Loucy (cell line): Measurements from ENCODE around the gene PHF8.

Experiments
- H2AFZ ChIP-seq: fragments of 200-600 bp; sonication (generic); 2 replicates; pipeline ENCODE4 v1.6.0; 2016; ENCODE audit warnings: antibody characterized with exemption, mild to moderate bottlenecking, low read length, moderate library complexity
- H3F3A ChIP-seq: fragments of 200-600 bp; 2 replicates; pipeline ENCODE4 v1.6.0; 2016; ENCODE audit warnings: antibody characterized with exemption, low read depth, mild to moderate bottlenecking
- H3K27me3 ChIP-seq: fragments of 200-600 bp; sonication (generic); 2 replicates; pipeline ENCODE4 v1.6.1; 2014; ENCODE audit warnings: low read length, mild to moderate bottlenecking; ENCODE audit not compliant: insufficient read depth, poor library complexity, severe bottlenecking
- H3K36me3 ChIP-seq: fragments of 200-600 bp; sonication (generic); 2 replicates; pipeline ENCODE4 v1.6.1; 2016; ENCODE audit warnings: low read length; ENCODE audit not compliant: insufficient read depth
- H3K4me1 ChIP-seq: fragments of 200-600 bp; sonication (generic); 2 replicates; pipeline ENCODE4 v1.5.1; 2014; ENCODE audit warnings: low read length, mild to moderate bottlenecking; ENCODE audit not compliant: insufficient read depth, poor library complexity, severe bottlenecking
- H3K4me2 ChIP-seq: fragments of 200-600 bp; sonication (generic); 2 replicates; pipeline ENCODE4 v1.6.0; 2014; ENCODE audit warnings: antibody characterized with exemption, low read length, low read depth, mild to moderate bottlenecking; ENCODE audit not compliant: poor library complexity, severe bottlenecking
- H3K4me3 ChIP-seq: fragments of 200-600 bp; sonication (generic); 2 replicates; pipeline ENCODE4 v1.5.1; 2014; ENCODE audit warnings: low read length, mild to moderate bottlenecking, mixed read lengths; ENCODE audit not compliant: poor library complexity, severe bottlenecking
- H3K79me2 ChIP-seq: fragments of 200-600 bp; sonication (generic); 2 replicates; pipeline ENCODE4 v1.6.1; 2014; ENCODE audit warnings: low read length; ENCODE audit not compliant: insufficient read depth
- H3K9ac ChIP-seq: fragments of 200-600 bp; sonication (generic); 2 replicates; pipeline ENCODE4 v1.6.0; 2014; ENCODE audit warnings: mild to moderate bottlenecking, low read depth, low read length, moderate library complexity; ENCODE audit not compliant: poor library complexity, severe bottlenecking
- H3K9me2 ChIP-seq: fragments of 200-600 bp; sonication (generic); replicated peaks from 2 replicates; pipeline ENCODE4 v1.6.1; 2016; ENCODE audit warnings: low read depth, low read length, mixed read lengths
- H3K9me3 ChIP-seq: fragments of 200-600 bp; sonication (generic); 2 replicates; pipeline ENCODE4 v1.6.1; 2014; ENCODE audit warnings: mild to moderate bottlenecking, antibody characterized with exemption, low read length, low read depth; ENCODE audit not compliant: insufficient read depth
- H4K20me1 ChIP-seq: fragments of 200-600 bp; sonication (generic); 2 replicates; pipeline ENCODE4 v1.6.0; 2014; ENCODE audit warnings: antibody characterized with exemption, low read length, mild to moderate bottlenecking; ENCODE audit not compliant: insufficient read depth, poor library complexity, severe bottlenecking
- CTCF ChIP-seq: fragments of 200-600 bp; sonication (generic); conservative IDR thresholded peaks from 2 replicates; pipeline ENCODE4 v1.5.1; 2014; ENCODE audit warnings: mild to moderate bottlenecking, antibody characterized with exemption, low read length
- EZH2phosphoT487 ChIP-seq: fragments of 200-600 bp; IDR thresholded peaks from 2 replicates; pipeline ENCODE4 v1.6.1; 2018; ENCODE audit warnings: antibody characterized with exemption, mild to moderate bottlenecking, moderate library complexity, borderline replicate concordance

The PHF8 gene

GRCh38 chrX:54063361-54063760 lies 19.1 kb upstream of the PHF8 start:
- Histone ChIP-seq H4K20me1 (no peaks in the 10 kb centered on the region), H3F3A (no peaks in the 10 kb centered on the region), H3K27me3 (no peaks in the 10 kb centered on the region), H3K4me2 (no peak overlapping the region), H3K9me2 (no peaks in the 10 kb centered on the region), H3K4me1 (peaks cover 11% of the 10 kb centered on the region), H3K79me2 (no peaks in the 10 kb centered on the region), H3K4me3 (no peak overlapping the region), H3K9ac (no peak overlapping the region), H2AFZ (no peak overlapping the region), H3K9me3 (no peaks in the 10 kb centered on the region), H3K36me3 (no peaks in the 10 kb centered on the region)
- TF ChIP-seq EZH2phosphoT487, result no peak
- no peak for TF ChIP-seq CTCF

GRCh38 chrX:54049801-54050200 lies 5.5 kb upstream of the PHF8 start:
- no peak overlapping the region; the same call in 1 of the 2 replicates for H2AFZ ChIP-seq
- H3K79me2 ChIP-seq, result no peaks in the 10 kb centered on the region
- no peak overlapping the region for H3K4me2 ChIP-seq
- no peak overlapping the region for H3K9ac ChIP-seq
- TF ChIP-seq CTCF (no peak), EZH2phosphoT487 (no peak)
- no peaks in the 10 kb centered on the region for H3K9me3 ChIP-seq
- H3K4me3 ChIP-seq, result no peak overlapping the region
- no peaks in the 10 kb centered on the region for H3K27me3 ChIP-seq
- no peaks in the 10 kb centered on the region for H4K20me1 ChIP-seq
- H3K4me1 ChIP-seq, result peaks cover 6% of the 10 kb centered on the region
- no peaks in the 10 kb centered on the region for H3F3A ChIP-seq
- no peaks in the 10 kb centered on the region for H3K9me2 ChIP-seq
- no peaks in the 10 kb centered on the region for H3K36me3 ChIP-seq

- Histone ChIP-seq H3K36me3 (no peaks in the 10 kb centered on the region), H3K9me3 (no peaks in the 10 kb centered on the region), H3K27me3 (no peaks in the 10 kb centered on the region), H3K4me2 (no peak overlapping the region), H3K79me2 (peaks cover 3% of the 10 kb centered on the region), H3K9ac (no peak overlapping the region), H3K4me3 (no peak overlapping the region), H3K9me2 (no peaks in the 10 kb centered on the region), H3F3A (no peaks in the 10 kb centered on the region), H4K20me1 (no peaks in the 10 kb centered on the region), H3K4me1 (peaks cover 6% of the 10 kb centered on the region), H2AFZ (no peak overlapping the region)
- TF ChIP-seq CTCF, result no peak
- TF ChIP-seq EZH2phosphoT487, result no peak
Measured at GRCh38 chrX:54048412-54048811, 4.1 kb upstream of the PHF8 start.
